M059J (cell line): ENCODE results near the gene SLC27A5. TPM values are rescaled to one million over a fixed set of nuclear protein-coding genes. Genes with fewer than 3 reads are reported as not detected.
A peak's percentile ranks its signal among the peaks of the same experiment; 100 is the strongest.
"Not testable (repeated sequence)": the region's sequence is repeated elsewhere in the genome, so short reads cannot be mapped to it uniquely, and the experiment has no call there.

Experiments used
- DNase-seq: peaks from one replicate; pipeline ENCODE4 v3.0.0-alpha.2; 2012; ENCODE audit warnings: low read depth
- total RNA-seq: library from RNA; depleted of rRNA; stranded (reverse); fragments of >200 nt; shearing (Covaris generic); gene quantifications from 2 replicates; pipeline ENCODE4 v1.2.3, GENCODE V29; 2014

SLC27A5 gene
- total RNA-seq, 1 experiment from 2014 or later = 4.1 TPM

GRCh38 chr19:58522709-58523108 is 10.9 kb upstream of the SLC27A5 start:
- no peak for DNase-seq

GRCh38 chr19:58521651-58522050 is 9.9 kb upstream of the SLC27A5 start:
- no peak for DNase-seq

- no peak for DNase-seq
These were observed 8.4 kb upstream of the SLC27A5 start for GRCh38 chr19:58520257-58520599.

GRCh38 chr19:58519355-58520256 is 7.8 kb upstream of the SLC27A5 start, which contains the start of gene ZBTB45:
TSS of gene ZBTB45 (minus strand) at chr19:58519810. CDS start at chr19:58517673, 2,137 bp downstream.
- DNase-seq = peak; percentile 95

GRCh38 chr19:58519087-58519354 is 7.2 kb upstream of the SLC27A5 start:
- peak; percentile 75 for DNase-seq

- DNase-seq = no peak
These were observed 6.7 kb upstream of the SLC27A5 start for GRCh38 chr19:58518256-58519086.

GRCh38 chr19:58516964-58517833 is 5.4 kb upstream of the SLC27A5 start:
- DNase-seq = no peak

- no peak for DNase-seq
These were observed 4.5 kb upstream of the SLC27A5 start for GRCh38 chr19:58516246-58516836.

- no peak for DNase-seq
These were observed 3.5 kb upstream of the SLC27A5 start for GRCh38 chr19:58515259-58515658.

GRCh38 chr19:58514564-58515022 is 2.8 kb upstream of the SLC27A5 start:
- DNase-seq = no peak

GRCh38 chr19:58513694-58514563 is 2.1 kb upstream of the SLC27A5 start:
- DNase-seq = no peak

GRCh38 chr19:58513213-58513693 is 1.5 kb upstream of the SLC27A5 start:
- no peak for DNase-seq

GRCh38 chr19:58510084-58510862 is 1.5 kb downstream of the SLC27A5 start:
- no peak for DNase-seq

- no peak for DNase-seq
These were observed 2.1 kb downstream of the SLC27A5 start for GRCh38 chr19:58509731-58510083.

GRCh38 chr19:58507602-58508223 is 4.1 kb downstream of the SLC27A5 start:
- DNase-seq = not testable (repeated sequence)

GRCh38 chr19:58500242-58500641 is 11.6 kb downstream of the SLC27A5 start:
- DNase-seq = no peak

GRCh38 chr19:58499021-58499927 is 12.5 kb downstream of the SLC27A5 start:
- DNase-seq = peak; percentile 99
